ENCODE measurements around the gene TRPV2. TPM values are rescaled to one million over a fixed set of nuclear protein-coding genes. Genes with fewer than 3 reads are reported as not detected.

The TRPV2 gene
- total RNA-seq, 1 experiment from 2014 or later = 0.41 TPM

DNA sequence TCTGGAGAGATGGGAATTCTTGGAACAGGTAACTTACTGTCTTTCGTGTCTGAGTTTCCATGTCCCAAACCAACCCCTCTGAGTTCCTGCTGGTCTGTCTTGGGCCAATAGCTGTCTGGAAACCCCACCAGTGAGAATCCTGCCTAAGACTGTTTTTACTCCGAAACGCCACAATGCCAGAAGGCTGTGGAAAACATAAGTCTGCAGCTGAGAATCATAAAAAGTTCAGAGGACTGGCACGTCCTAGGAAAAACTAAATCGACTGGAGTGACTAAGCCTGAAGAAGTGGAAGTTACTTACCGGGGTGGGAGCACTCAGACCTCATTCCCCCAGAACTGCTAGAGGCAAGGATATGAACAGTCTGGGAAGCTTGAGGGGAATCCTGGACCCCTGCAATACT, 63.3 kb downstream of the TRPV2 start:
- TF ChIP-seq, protein P1, sequence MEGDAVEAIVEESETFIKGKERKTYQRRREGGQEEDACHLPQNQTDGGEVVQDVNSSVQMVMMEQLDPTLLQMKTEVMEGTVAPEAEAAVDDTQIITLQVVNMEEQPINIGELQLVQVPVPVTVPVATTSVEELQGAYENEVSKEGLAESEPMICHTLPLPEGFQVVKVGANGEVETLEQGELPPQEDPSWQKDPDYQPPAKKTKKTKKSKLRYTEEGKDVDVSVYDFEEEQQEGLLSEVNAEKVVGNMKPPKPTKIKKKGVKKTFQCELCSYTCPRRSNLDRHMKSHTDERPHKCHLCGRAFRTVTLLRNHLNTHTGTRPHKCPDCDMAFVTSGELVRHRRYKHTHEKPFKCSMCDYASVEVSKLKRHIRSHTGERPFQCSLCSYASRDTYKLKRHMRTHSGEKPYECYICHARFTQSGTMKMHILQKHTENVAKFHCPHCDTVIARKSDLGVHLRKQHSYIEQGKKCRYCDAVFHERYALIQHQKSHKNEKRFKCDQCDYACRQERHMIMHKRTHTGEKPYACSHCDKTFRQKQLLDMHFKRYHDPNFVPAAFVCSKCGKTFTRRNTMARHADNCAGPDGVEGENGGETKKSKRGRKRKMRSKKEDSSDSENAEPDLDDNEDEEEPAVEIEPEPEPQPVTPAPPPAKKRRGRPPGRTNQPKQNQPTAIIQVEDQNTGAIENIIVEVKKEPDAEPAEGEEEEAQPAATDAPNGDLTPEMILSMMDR (IDR thresholded peaks at IDR 0.05; ENCODE audit: insufficient read depth in 1 of 2, low read depth in 1 of 2, low read length in 1 of 2, severe bottlenecking in 1 of 2, unreplicated experiment in 1 of 2) = no peak
- intact Hi-C loops (cut with micrococcal nuclease; ENCODE audit: unreplicated experiment) = no loop called here
- ChIA-PET CTCF (interaction anchor here (1.1 kb wide), 1 partner anchor 111 kb away, joined by 3 read pairs; no protein-coding TSS in a partner anchor), POLR2A (no interaction called here)
- no peak overlapping the region for H3K27ac Mint-ChIP-seq (ENCODE audit: unreplicated experiment)
- BruUV-seq (replicated peaks) = no TSS peak
- H3K36me3 Mint-ChIP-seq (ENCODE audit: insufficient read depth, unreplicated experiment) = no peaks in the 10 kb centered on the region
- Histone ChIP-seq H3K4me1 (peaks cover 19% of the 10 kb centered on the region), H3K36me3 (ENCODE audit: control insufficient read depth, insufficient read depth, low read length) (no peaks in the 10 kb centered on the region), H3K27me3 (replicated peaks; ENCODE audit: control insufficient read depth, insufficient read depth, low read length) (no peaks in the 10 kb centered on the region), H3K9me3 (no peaks in the 10 kb centered on the region), H3K4me3 (ENCODE audit: low read depth, low read length) (no peak overlapping the region)
- H3K27me3 Mint-ChIP-seq (ENCODE audit: insufficient read depth, unreplicated experiment) = no peaks in the 10 kb centered on the region
- DNase-seq = no peak
- no peaks in the 10 kb centered on the region for H3K9me3 Mint-ChIP-seq (ENCODE audit: unreplicated experiment)
- H3K4me3 Mint-ChIP-seq (ENCODE audit: unreplicated experiment) = no peak overlapping the region
- no peaks in the 10 kb centered on the region for H3K4me1 Mint-ChIP-seq (ENCODE audit: low read depth, unreplicated experiment)

DNA sequence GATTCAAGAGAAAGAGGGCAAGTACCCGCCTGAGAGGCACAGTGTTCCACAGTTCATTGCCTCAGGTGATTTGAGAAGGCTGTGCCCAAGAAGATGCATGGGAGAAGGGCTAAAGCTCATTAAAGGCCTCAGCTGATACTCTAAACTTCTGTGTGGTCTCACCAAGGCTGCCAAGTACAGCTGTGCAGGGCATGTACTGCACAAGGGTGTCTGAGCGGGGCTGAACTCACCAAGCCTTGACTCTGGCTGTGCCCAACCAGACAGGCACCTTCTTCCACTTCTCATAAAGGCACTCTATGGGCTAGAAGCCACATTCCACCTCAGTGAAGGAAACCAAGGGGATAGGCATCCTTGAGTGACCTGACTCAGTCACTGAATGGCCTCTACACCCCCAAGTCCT, 63.9 kb downstream of the TRPV2 start:
- Mint-ChIP-seq H3K4me1 (ENCODE audit: low read depth, unreplicated experiment) (no peaks in the 10 kb centered on the region), H3K27ac (ENCODE audit: unreplicated experiment) (no peak overlapping the region), H3K36me3 (ENCODE audit: insufficient read depth, unreplicated experiment) (no peaks in the 10 kb centered on the region), H3K4me3 (ENCODE audit: unreplicated experiment) (no peak overlapping the region), H3K9me3 (ENCODE audit: unreplicated experiment) (no peaks in the 10 kb centered on the region), H3K27me3 (ENCODE audit: insufficient read depth, unreplicated experiment) (no peaks in the 10 kb centered on the region)
- BruUV-seq (replicated peaks) = no TSS peak
- no peaks in the 10 kb centered on the region for H3K27me3 ChIP-seq (replicated peaks; ENCODE audit: control insufficient read depth, insufficient read depth, low read length)
- peaks cover 15% of the 10 kb centered on the region for H3K4me1 ChIP-seq
- no peak for DNase-seq
- TF ChIP-seq, protein P1 (IDR thresholded peaks at IDR 0.05; ENCODE audit: insufficient read depth in 1 of 2, low read depth in 1 of 2, low read length in 1 of 2, severe bottlenecking in 1 of 2, unreplicated experiment in 1 of 2) = no peak
- no peaks in the 10 kb centered on the region for H3K36me3 ChIP-seq (ENCODE audit: control insufficient read depth, insufficient read depth, low read length)
- intact Hi-C loops (cut with micrococcal nuclease; ENCODE audit: unreplicated experiment) = no loop called here
- H3K4me3 ChIP-seq (ENCODE audit: low read depth, low read length) = no peak overlapping the region
- CTCF ChIA-PET = interaction anchor here (0.6 to 1.1 kb wide), 2 partner anchors 39 to 110 kb away, joined by 3 read pairs; no protein-coding TSS in a partner anchor
- H3K9me3 ChIP-seq = no peaks in the 10 kb centered on the region
- POLR2A ChIA-PET = no interaction called here

DNA sequence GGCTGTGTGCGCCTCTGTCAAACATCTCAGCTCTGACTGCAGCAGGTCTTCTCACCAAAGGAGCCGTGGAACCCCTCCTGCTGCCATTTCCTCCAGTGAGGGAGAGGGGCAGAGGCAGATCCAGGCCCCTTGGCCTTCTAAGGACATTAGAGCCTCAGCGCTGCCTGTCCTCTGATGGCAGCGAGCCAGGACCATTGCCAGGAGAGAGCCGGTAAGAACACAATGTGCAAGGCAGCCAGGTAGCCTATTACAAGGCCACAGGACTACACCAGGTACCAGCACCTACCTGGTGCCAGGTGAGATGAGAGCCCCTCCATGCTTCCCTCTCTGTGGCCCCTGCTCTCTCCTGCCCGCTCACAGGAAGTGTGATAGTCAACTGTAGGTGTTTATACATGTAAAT, 65.6 kb downstream of the TRPV2 start:
- ChIA-PET POLR2A (no interaction called here), CTCF (no interaction called here)
- H3K9me3 Mint-ChIP-seq (ENCODE audit: unreplicated experiment) = no peaks in the 10 kb centered on the region
- no peak for DNase-seq
- no peak overlapping the region for H3K27ac Mint-ChIP-seq (ENCODE audit: unreplicated experiment)
- TF ChIP-seq, protein P1 (IDR thresholded peaks at IDR 0.05; ENCODE audit: insufficient read depth in 1 of 2, low read depth in 1 of 2, low read length in 1 of 2, severe bottlenecking in 1 of 2, unreplicated experiment in 1 of 2) = no peak
- Histone ChIP-seq H3K4me3 (ENCODE audit: low read depth, low read length) (no peak overlapping the region), H3K4me1 (no peaks in the 10 kb centered on the region; the same call in 1 of the 2 replicates), H3K27me3 (replicated peaks; ENCODE audit: control insufficient read depth, insufficient read depth, low read length) (no peaks in the 10 kb centered on the region), H3K9me3 (no peaks in the 10 kb centered on the region), H3K36me3 (ENCODE audit: control insufficient read depth, insufficient read depth, low read length) (no peaks in the 10 kb centered on the region)
- H3K4me3 Mint-ChIP-seq (ENCODE audit: unreplicated experiment) = no peak overlapping the region
- intact Hi-C loops (cut with micrococcal nuclease; ENCODE audit: unreplicated experiment) = no loop called here
- no peaks in the 10 kb centered on the region for H3K27me3 Mint-ChIP-seq (ENCODE audit: insufficient read depth, unreplicated experiment)
- no TSS peak for BruUV-seq (replicated peaks)
- H3K4me1 Mint-ChIP-seq (ENCODE audit: low read depth, unreplicated experiment) = no peaks in the 10 kb centered on the region
- no peaks in the 10 kb centered on the region for H3K36me3 Mint-ChIP-seq (ENCODE audit: insufficient read depth, unreplicated experiment)
